CD4-positive, alpha-beta T cell treated with Interferon alpha-2 for 1 hour (primary cell): Measurements from ENCODE around the gene CLCNKA.
A peak's percentile ranks its signal among the peaks of the same experiment; 100 is the strongest.
"Not testable (repeated sequence)": the region's sequence is repeated elsewhere in the genome, so short reads cannot be mapped to it uniquely, and the experiment has no call there.

Experiments used
- DNase-seq, 2 donors: peaks; one replicate each; pipeline ENCODE4 v3.0.0-alpha.2; 2020 to 2022

Gene CLCNKA

DNA sequence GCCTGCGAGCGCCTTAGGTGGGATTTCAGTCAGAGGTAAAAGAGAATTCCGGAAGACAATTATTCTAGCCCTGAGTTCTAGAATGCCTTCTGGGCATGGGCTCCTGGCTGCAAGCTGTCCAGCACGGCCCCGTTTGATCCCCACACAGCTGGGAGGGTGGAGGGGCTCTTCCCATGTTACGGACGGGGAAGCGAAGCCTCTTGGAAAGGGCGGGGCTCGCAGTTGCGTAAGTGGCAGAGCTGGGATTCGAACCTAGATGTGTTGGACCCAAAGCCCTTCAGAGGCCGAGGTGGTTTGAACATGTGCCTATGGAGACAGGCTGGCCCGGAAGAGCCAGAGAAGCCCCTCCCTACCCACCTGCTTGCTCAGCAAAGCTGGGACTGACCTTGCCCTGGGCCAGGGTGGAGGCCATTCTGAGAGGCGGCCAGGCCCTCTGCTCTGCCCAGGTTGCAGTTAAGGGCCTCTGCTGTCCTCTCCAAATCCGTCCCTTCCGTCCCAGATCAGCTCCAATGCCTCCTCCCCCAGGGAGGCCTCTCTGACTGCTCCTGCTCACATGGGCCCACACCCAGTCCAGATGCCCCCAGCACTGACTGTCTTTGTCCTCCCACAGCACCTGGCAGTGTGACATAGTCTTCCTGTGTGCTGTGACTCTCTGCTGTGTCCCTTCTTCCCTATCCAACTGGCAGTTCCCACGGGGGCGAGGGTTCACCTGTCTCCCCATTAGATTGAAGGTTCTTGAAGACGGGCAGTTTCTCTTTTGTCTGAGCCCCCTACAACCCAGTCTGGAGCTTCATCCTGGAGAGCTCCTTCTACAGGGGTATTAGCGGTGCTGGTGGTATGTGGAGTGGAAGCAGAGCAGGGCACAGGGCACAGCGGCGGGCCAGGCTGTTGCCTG, 2.8 kb upstream of the CLCNKA start:
- DNase-seq, result no peak

GRCh38 chr1:16019644-16020277, 2.1 kb upstream of the CLCNKA start:
- DNase-seq, result no peak

DNA sequence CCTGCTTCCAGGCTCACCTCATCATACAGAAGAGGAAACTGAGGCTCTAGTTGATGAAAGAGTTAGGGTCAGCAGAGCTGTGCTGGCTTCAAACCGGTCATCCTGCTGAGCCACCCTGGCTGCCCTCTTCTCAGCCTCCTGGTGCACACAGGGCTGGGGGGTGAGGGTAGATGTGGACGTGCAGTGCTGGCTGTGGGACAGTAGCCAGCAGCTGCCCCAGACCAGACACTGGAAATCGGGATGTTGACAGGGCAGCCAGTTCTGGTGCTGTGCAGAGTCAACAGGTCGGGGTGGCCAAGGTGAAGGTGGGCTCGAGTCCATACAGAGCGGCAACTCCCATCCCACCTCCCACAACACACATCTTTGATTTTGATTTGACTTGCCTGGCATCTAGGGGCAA, 1.5 kb upstream of the CLCNKA start:
- DNase-seq, result no peak

- not testable (repeated sequence) for DNase-seq
Observed at GRCh38 chr1:16020878-16021277, 958 bp upstream of the CLCNKA start.

GRCh38 chr1:16022393-16022792, 557 bp downstream of the CLCNKA start:
- no peak for DNase-seq

DNA sequence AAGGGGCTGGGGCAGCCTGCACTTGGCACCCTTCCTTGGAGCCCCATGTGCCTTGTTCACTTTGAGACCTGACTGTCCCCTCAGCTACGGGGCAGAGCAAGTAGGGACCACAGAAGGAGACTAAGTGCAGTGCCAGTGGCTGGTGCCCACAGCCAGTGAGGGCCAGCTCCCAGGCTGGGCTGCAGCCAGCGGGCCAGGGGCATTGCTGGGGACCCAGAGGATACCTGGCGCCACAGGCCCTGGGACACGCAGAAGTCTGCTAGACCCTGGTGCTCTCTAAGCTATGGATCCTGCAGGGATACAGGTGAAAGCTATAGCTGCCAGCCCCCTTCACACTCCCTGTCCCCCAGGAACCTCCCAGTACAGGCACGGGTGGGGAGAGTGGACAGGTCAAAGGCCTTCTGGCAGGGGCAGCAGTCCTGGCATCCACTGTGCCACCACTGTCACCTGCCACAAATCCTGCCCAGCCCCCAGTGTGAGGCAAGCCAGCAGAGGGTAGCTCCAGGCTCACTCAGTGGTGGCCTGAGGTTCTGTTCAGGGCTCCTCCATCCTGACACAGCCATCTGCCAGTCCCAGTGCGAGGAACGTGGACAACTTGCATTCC, 1.3 kb downstream of the CLCNKA start:
- no peak for DNase-seq

- DNase-seq, result not testable (repeated sequence)
Observed at GRCh38 chr1:16026302-16026701, 4.5 kb downstream of the CLCNKA start.

GRCh38 chr1:16026723-16027484, 5.1 kb downstream of the CLCNKA start:
- DNase-seq, result peak; percentile 13 to 28

DNA sequence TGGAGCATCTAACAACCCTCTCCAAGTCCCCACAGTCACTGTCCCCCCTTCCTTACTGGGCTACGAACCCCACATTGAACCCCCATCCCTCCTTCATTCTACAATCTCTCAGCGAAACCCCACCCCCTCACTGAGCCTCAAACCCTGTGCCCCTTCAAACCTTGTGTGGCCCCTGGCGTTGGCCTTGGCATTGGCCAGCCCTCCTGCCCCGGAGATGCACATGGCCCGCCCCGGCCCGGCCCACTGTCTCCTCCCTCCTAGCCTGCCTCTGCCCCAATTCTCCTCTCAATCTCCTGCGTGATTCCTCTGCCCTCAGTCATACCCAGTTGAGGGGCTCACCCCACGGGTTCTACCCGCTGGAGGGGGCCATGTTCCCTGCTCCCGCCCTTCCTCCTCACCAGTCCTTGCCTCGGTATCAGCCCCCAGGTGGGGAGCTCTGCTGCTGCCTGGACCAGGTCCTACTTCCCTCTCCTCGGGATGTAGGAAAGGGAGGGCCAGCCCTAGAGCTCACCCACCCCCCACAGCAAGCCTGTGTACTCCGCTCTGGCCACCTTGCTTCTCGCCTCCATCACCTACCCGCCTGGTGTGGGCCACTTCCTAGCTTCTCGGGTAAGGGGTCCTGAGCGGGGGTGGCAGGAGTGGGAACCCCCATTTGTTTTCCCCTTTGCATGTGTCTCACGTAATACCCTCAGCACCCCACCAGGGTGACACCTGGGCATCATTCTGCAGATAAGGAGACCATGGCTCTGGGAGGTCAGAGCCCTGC, 6.6 kb downstream of the CLCNKA start:
- no peak for DNase-seq

- not testable (repeated sequence) for DNase-seq
Observed at GRCh38 chr1:16029003-16029268, 7.1 kb downstream of the CLCNKA start.

- DNase-seq, result no peak
Observed at GRCh38 chr1:16029288-16029687, 7.5 kb downstream of the CLCNKA start.

DNA sequence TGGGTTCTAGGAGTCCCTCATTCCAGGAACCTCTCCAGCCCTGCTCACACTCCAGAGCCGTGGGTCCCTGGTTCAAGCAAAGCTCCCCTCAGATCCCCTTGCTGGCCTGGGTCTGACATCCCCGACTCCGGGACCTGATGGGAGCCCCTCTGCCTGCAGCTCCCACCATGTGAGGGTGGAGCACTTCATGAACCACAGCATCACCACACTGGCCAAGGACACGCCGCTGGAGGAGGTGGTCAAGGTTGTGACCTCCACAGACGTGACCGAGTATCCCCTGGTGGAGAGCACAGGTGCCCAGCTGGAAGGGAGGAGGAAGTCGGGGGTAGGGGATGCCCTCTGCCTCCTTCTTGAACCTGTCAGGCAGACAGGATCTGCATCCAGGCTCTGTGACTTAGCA, 9.7 kb downstream of the CLCNKA start:
- no peak for DNase-seq

GRCh38 chr1:16032388-16033102, 10.7 kb downstream of the CLCNKA start:
- DNase-seq, result peak; percentile 45 to 62

DNA sequence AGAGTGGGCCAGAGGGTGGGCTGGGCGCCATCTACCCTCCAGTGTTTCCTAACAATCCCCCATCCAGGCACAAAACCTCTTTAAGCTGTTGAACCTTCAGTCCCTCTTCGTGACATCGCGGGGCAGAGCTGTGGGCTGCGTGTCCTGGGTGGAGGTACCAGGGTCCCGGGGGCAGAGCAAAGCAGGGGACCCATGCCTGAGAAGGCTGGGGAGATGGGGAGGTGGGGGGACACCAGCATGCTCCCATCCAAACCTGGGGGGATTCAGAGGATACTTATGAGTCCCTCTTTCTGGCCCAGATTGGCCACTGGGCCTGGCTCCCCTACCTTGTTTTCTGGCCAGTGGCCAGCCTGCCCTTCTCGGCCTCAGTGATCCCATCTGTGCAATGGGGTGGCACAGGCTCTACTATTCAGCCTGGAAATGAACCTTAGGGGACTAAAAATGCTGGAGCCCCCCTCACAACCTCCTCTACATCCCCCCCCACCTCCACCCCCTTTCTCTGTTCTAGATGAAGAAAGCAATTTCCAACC, 11.3 kb downstream of the CLCNKA start:
- DNase-seq, result not testable (repeated sequence)

- DNase-seq, result not testable (repeated sequence)
Observed at GRCh38 chr1:16036461-16036860, 14.6 kb downstream of the CLCNKA start.

DNA sequence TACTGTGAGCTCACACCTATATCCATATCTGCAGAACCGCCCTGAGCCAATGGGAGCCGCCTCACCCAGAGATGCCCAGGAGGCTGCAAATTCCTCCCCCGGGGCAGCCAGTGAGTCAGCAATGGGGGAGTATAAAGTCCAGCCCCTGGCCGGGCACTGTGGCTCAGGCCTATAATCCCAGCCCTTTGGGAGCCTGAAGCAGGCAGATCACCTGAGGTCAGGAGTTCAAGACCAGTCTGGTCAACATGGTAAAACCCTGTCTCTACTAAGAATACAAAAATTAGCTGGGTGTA, 16.7 kb downstream of the CLCNKA start:
- no peak for DNase-seq

GRCh38 chr1:16039871-16040270, 18.0 kb downstream of the CLCNKA start:
- DNase-seq, result not testable (repeated sequence)

- no peak for DNase-seq
Observed at GRCh38 chr1:16041200-16041599, 19.4 kb downstream of the CLCNKA start.

- DNase-seq, result no peak
Observed at GRCh38 chr1:16042096-16042495, 20.3 kb downstream of the CLCNKA start.

- DNase-seq, result not testable (repeated sequence)
Observed at GRCh38 chr1:16042654-16043053, 20.8 kb downstream of the CLCNKA start.

GRCh38 chr1:16043521-16043920, 21.7 kb downstream of the CLCNKA start, which contains the start of gene CLCNKB:
Gene CLCNKB (plus strand): TSS chr1:16043782. CDS start chr1:16044493, 711 bp downstream.
- DNase-seq, result no peak

- no peak for DNase-seq
Observed at GRCh38 chr1:16043950-16044349, 22.1 kb downstream of the CLCNKA start.
